Epithelial cell of esophagus (primary cell): ENCODE measurements around the gene MAPK7.

Source experiments
- DNase-seq: peaks from one replicate; pipeline ENCODE4 v3.0.0; 2010; ENCODE audit warnings: low read depth
- H3K4me3 ChIP-seq: 2 replicates; pipeline ENCODE4 v1.5.1; 2011; ENCODE audit warnings: mild to moderate bottlenecking, low read length, control low read depth
- TF ChIP-seq, protein P1 (sequence below): IDR thresholded peaks from 2 replicates; pipeline ENCODE4 v1.5.1; 2011; ENCODE audit warnings: low read depth, mild to moderate bottlenecking, low read length, control low read depth, inconsistent platforms; ENCODE audit not compliant: insufficient read depth; ENCODE audit errors: missing control alignments

Gene MAPK7

DNA sequence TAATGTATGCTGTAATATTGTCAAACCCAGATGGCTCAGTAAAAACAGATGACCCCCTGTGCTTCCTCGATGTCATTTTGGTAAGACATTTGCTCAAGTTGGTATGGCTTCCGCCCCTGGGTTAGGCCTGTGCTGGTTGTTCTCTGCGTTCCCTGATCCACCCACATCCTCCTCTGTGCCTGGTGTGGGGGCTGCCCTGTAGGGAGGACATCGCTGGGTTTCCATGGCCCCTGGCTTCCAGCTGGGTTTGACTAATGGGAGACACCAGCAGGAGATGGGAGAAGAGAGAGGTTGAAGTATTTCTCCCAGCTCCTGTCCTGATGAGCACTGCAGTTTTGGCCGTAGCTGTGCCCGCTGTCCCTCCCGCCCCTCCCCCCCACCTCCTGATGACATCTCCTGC lies 13.1 kb downstream of the MAPK7 start:
- H3K4me3 ChIP-seq = no peak overlapping the region
- no peak for DNase-seq
- TF ChIP-seq, protein P1, sequence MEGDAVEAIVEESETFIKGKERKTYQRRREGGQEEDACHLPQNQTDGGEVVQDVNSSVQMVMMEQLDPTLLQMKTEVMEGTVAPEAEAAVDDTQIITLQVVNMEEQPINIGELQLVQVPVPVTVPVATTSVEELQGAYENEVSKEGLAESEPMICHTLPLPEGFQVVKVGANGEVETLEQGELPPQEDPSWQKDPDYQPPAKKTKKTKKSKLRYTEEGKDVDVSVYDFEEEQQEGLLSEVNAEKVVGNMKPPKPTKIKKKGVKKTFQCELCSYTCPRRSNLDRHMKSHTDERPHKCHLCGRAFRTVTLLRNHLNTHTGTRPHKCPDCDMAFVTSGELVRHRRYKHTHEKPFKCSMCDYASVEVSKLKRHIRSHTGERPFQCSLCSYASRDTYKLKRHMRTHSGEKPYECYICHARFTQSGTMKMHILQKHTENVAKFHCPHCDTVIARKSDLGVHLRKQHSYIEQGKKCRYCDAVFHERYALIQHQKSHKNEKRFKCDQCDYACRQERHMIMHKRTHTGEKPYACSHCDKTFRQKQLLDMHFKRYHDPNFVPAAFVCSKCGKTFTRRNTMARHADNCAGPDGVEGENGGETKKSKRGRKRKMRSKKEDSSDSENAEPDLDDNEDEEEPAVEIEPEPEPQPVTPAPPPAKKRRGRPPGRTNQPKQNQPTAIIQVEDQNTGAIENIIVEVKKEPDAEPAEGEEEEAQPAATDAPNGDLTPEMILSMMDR = no peak

DNA sequence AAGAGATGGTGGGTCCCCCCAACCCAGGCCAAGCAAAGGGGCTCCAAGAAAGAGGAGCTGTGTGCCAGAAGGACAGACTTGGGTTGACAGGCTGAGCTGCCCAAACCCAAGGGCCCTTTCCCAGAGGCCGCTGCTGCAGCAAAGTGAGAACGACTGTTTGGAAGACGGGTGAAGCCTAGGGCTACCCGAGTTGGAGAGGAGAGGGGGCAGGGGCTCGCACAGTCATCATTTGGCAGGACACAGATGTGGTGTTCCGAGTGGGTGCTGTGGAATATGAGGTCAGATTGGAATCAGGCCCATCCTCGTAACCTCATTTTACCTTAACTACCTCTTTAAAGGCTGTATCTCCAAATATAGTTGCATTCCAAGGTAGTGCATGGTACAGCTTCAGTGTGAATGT lies 14.0 kb downstream of the MAPK7 start:
- no peak overlapping the region for H3K4me3 ChIP-seq
- no peak for DNase-seq
- TF ChIP-seq, protein P1 = no peak

DNA sequence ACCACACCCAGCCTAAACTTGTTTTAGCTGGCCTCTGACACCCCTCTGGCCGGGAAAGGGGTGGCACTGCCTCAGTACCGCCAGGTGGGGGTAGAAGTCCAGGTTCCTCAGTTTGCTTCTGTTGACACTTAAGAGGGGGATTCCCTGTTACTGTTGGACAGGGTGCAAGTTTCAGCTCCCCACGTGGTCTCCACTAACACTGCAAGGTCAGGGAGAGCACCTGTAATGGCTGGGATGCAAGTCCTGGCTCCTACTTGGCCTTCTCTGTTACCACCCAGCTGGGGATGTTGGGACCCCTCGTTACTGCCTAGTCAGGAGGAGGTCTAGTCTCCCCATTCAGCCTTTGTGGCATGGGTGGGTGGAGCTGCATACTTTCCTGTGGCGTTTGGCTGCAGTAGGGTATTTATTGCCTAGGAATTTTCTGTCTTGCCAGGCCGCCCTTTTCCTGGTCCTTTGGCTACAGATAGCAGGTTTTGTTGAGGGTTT lies 19.3 kb downstream of the MAPK7 start:
- peak; percentile 20 for DNase-seq
- no peak overlapping the region for H3K4me3 ChIP-seq
- TF ChIP-seq, protein P1 = no peak

DNA sequence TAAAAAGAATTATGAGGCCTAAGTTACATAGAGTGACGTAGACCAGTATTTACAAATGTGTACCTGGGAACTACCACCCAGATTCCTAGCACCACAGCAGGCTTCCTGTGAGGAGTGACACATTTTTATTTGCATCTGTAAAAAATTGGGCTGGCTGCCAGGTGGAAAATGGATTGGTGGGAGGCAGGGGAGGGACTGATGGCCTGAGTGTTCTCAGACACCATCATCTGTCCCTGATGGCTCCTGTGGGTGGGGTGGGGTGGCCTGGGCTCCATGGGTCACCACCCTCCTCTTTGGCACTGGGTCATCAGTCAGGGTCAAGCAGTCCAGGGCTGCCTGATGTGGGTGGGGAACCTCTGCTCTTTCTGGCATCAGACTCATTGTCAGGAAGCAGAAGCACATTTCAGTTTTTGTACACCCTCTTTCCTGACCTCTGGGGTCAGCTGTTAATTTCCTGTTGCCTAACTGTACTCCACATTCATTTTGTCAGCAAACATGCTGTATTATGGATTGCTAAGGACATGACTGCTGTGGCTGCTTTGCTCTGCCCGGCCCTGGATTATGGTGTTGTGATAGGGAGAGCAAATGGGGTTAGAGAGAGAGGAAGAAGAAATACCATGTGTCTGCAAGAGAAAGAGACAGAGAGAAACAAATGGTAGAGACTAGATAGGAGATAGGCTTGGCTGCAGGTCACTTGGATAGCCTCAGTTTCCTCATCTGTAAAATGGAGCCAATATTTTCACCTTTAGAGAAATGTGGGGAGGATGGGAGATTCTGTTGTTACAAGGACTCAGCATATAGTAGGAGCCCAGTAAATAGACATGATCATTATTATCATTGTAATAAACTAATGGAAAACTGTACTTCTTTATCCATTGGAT lies 20.2 kb downstream of the MAPK7 start:
- peak; percentile 56 for DNase-seq
- H3K4me3 ChIP-seq = no peak overlapping the region
- TF ChIP-seq, protein P1 = no peak

DNA sequence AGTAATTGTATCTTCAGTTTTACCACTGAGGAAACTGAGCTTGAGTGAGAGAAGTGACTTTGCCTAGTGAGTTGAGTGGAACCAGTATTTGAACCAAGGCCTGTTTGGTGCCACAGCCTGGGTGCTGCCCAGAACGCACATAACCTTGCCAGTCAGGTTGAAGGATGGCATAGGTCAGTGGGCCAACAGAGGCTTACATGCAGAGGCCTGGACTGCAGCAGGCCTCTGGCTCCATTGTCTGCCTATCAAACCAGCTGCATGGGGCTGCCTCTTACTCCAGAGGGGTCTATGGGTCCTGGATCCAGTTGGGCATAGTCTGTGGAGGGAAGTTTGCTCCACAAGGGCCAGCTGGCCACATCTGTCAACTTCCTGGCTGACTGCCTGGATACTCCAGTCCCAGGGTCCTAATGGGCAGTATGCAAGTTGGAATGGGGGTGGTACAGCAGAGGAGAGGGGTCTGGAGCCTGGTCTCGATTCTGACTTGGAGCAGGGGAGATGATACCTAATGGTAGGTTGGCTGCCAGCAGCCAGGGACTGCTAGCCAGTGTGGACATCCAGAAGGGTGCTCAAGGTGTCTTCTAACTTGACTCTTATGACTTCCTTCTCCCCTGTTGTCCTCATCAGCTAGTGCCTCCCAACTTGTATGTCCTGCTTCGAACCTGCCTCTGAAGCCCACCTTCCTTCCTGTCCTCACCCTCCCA lies 21.6 kb downstream of the MAPK7 start:
- no peak for DNase-seq

DNA sequence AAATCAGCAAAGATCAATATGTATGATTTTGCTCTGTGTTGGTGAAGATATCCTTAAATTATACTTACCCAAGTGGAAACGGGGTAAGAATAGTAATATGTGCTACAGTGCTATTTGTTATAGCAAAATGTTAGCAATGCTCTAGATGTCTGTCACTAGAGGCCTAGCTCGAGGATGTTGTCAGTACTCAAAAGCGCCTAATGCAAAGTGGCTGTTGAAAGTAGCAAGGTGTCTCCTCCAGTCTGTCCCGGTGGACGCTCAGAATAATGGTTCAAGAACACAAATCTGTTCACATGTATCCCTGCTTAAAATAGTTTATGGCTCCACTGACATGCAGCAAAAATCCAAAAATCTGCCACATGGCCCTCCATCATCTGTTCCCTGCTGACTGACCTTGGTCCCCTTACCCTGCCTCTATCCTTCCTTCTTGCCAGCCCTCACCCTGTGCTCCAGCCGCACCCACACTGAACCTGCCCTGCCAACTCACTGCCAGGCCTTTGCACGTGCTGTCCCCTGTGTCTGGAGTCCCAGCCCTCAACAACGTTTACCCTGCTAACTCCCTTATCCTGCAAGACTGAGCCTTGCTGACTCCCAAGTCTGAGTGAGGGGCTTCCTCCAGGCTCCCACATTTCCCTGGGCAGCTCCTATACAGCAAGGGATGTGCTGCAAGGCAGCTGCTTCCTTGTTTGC lies 23.2 kb downstream of the MAPK7 start:
- DNase-seq = no peak
- no peak overlapping the region for H3K4me3 ChIP-seq
- TF ChIP-seq, protein P1 = no peak

More for the DNA sequence above, 21.6 kb downstream of the MAPK7 start:
- H3K4me3 ChIP-seq = no peak overlapping the region
- TF ChIP-seq, protein P1 = no peak
